Measurements from ENCODE around the gene GRAMD1A.
A peak's percentile ranks its signal among the peaks of the same experiment; 100 is the strongest.
"Not testable (repeated sequence)": the region's sequence is repeated elsewhere in the genome, so short reads cannot be mapped to it uniquely, and the experiment has no call there.

The GRAMD1A gene

GRCh38 chr19:35004517-35005255 lies 4.6 kb downstream of the GRAMD1A start:
- DNase-seq, result no peak

DNA sequence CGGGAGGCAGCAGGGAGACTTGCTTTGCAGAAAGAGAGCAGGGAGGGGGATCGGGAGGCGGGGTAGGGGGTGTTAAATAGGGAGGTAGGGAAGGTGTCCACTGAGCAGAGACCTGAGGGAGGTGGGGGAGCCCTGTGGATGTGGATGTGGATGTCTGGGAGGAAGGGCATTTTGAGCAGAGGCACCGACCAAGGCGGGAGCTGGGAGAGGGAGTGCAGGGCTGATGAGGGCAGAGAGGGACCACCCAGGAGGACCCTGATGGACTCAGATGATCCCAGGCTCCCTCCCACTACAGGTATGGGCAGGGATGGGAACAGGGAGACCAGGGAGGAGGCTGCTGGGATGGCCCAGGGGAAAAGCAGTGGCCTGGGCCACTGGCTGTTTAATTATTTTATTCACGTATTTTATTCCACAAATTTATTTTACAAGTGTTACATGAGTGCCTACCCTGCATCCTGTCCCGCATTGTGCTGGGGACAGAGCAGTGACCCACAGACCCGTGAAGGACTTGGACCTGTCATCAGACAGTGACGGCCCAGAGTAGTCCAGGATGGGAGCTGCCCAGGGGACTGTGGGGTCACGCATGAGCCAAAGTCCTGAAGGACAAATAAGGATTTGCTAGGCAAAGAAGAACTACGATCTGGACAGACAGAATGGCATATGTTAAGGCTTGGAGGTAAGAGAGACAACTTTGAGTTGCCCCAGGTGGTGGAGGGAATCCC lies 5.3 kb downstream of the GRAMD1A start:
- no peak for DNase-seq

GRCh38 chr19:35006007-35006341 lies 5.9 kb downstream of the GRAMD1A start:
- not testable (repeated sequence) for DNase-seq

DNA sequence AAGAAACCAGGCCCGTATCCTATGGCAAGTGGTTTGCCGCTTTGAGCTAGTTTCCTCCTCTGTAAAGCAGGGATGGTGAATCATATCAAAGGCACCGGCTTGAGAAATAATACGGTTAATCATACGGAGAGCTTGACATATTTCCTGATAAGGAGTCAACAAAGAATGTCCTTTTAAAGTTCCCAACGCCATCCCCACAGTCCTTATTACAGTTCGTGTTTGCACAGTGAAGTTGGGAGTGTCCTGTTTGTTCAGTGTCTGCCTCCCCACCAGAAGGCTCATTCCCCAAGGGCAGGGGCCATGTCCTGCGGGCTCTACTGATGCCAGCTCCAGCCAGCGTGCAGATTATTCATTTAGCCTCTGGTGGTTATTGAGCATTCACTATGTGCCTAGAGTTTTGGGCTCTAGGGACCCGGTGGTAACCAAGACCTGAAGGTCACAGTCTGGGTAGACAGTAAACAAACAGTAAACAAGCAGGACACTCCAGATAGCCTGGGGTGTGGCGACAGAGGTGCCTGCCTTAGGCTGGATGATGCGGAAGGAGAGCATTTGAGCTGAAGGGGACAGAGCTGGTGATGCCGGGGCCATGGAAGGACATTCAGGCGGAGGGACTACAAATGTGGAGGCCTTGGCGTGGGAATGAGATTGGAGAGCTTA lies 6.3 kb downstream of the GRAMD1A start:
- no peak for DNase-seq

GRCh38 chr19:35006999-35007365 lies 6.9 kb downstream of the GRAMD1A start:
- no peak for DNase-seq

DNA sequence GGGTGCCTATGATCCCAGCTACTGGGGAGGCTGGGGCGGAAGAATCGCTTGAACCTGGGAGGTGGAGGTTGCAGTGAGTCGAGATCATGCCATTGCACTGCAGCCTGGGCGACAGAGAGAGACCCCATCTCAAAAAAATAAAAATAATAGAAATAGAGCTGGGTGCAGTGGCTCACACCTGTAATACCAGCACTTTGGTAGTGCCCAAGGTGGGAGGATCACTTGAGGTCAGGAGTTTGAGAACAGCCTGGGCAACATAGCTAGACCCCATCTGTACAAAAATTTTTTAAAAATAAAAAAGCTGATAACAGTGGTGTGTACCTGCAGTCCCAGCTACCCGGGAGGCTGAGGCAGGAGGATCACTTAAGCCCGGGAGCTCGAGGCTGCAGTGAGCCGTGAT lies 7.3 kb downstream of the GRAMD1A start:
- DNase-seq, result not testable (repeated sequence)

DNA sequence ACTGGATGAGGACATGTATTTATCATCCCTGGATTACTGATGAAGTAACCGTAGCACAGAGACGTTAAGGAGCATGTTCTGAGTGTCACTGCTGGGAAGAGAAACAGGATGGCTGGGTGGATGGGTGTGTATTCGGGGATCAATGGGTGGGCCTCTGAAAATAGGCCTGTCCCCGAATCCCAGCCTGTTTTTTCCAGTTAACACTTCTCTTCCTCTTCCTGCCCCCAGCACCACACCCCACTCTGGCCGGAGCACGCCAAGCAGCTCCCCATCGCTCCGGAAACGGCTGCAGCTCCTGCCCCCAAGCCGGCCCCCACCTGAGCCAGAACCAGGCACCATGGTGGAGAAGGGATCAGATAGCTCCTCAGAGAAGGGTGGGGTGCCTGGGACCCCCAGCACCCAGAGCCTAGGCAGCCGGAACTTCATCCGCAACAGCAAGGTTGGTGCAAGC lies 8.8 kb downstream of the GRAMD1A start:
- DNase-seq, result no peak

- no peak for DNase-seq
Observed at GRCh38 chr19:35009424-35010415, 9.6 kb downstream of the GRAMD1A start.

GRCh38 chr19:35011091-35011689 lies 11.1 kb downstream of the GRAMD1A start:
- DNase-seq, result peak; percentile 67

DNA sequence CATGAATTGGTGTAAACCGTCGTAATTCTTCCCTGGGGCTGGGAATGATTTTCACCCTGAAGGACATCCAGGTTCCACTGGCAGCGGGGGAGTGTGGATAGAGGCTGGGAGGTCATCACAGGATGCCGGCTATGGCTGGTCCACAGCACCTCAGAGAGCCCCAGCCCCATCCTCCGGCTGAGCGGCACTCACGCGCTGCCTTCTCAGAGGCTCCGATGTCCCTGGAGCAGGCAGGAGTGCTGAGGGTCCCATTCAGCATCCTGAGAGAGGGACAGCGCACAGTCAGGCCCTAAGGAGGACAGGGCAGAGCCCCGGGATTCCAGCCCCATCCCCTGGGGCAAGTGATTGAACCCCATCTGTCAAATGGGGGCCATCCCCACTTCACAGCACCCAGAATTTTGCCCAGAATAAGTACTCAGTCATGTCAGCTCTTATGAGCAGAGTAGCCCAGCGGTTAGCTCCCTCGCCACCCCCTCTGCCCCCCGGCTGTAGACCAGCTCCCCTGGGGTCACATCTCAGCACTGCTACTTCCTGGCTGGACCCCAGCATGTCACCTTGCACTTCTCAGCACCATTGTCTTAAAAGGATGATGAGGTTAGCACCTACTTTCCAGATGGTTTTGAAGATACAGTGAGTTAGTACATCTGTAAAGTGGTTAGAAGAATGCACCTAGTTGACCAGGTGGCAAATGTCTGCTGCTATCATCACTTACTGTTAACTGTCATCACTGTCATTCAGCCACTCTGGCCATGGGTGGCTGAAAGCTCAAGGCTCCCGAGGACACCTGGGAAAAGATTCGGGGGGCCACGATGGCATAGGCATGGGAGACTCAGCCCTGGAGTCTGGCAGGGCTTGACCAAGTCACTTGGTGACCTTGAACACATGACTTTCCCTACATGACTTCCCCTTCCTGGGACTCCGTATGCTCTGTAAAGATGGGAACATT lies 11.9 kb downstream of the GRAMD1A start:
- DNase-seq, result no peak

GRCh38 chr19:35013041-35013819 lies 13.1 kb downstream of the GRAMD1A start:
- DNase-seq, result peak; percentile 97

GRCh38 chr19:35013820-35014754 lies 14.0 kb downstream of the GRAMD1A start:
- DNase-seq, result peak; percentile 75

DNA sequence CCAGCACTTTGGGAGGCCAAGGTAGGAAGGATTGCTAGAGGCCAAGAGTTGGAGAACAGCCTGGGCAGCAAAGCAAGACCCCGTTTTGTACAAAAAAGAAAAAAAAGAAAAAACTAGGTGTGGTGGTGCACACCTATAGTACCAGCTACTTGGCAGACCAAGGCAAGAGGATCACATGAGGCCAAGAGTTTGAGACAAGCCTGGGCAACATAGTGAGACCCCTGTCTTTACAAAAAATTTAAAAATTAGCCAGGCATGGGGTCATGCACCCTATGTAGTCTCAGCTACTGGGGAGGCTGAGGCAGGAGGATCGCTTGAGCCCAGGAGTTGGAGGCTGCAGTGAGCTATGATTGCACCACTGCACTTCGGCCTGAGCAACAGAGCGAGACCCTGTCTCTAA lies 14.7 kb downstream of the GRAMD1A start:
- DNase-seq, result not testable (repeated sequence)

- DNase-seq, result no peak
Observed at GRCh38 chr19:35015270-35015953, 15.3 kb downstream of the GRAMD1A start.

DNA sequence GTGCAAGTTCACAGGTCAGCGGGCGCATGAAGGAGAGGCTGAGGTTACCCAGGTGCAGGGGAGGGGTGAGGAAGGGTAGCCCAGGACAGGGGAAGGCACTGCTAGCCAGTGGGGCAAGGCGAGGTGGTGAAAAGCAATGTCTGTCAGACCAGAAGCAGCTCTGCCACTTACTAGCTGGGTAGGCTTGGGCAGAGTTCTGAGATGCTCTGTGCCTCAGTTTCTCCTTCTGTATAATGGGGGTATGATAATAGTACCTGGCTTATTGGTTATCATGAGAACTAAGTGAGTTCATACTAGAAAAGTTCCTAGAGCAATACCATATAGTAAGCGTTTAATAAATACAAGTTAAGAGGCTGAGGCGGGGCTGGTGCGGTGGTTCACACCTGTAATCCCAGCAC lies 15.8 kb downstream of the GRAMD1A start:
- no peak for DNase-seq

DNA sequence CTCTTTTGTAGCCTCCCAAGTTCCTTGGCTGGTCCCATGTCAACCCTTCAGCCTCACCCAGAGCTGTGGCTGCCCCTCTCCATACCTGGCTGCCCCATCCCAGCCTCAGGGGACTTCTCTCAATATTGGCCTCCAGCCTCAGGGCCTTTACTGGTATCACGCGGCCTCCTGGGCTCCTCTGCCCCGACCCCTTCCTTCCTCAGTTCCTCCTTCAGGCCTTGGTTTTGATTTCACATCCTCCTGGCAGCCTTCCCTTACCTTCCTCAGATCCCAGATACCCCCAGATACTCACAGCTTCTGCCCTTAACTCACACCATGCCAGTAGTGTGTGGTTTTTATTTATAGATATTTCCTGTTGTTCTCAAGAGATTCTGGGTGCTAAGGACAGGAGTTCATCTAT lies 17.4 kb downstream of the GRAMD1A start:
- DNase-seq, result no peak

GRCh38 chr19:35018379-35018778 lies 18.3 kb downstream of the GRAMD1A start:
- no peak for DNase-seq

DNA sequence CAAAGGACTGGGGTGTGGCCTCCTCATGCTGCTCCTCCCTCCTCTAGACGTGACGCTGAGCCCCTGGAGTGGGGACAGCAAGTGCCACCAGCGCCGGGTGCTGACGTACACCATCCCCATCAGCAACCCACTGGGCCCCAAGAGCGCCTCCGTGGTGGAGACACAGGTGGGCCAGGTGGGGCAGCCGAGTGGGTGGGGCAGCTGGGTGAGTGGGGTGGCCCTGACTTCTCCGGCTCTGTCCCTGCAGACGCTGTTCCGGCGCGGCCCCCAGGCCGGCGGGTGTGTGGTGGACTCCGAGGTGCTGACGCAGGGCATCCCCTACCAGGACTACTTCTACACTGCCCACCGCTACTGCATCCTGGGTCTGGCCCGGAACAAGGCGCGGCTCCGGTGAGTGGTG lies 19.0 kb downstream of the GRAMD1A start:
- DNase-seq, result no peak

DNA sequence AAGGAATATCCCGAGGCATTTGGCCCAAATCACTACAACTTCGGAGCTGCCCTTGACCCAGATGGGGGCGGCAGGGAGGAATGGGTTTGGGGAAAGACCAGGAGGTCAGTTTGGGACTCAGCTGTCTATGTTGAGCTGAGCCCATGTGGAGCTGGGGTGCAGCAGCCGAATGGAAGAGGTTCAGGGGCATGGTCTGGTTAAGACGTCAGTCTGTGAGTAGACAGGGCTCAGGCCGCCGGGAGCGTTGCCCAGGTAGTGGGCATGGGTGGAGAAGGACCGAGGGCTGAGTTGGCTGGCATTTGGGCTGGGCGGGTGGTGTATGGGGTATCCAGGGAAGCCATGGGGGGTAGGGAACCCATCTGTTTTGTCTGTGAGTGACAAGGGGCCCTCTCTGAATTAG lies 20.9 kb downstream of the GRAMD1A start:
- no peak for DNase-seq

Measured in activated CD8-positive, alpha-beta memory T cell treated with anti-CD3 and anti-CD28 coated beads for 24 hours (primary cell).